G401.6 (cell line): ENCODE results near the gene NDUFB2.
"Not testable (repeated sequence)": the region's sequence is repeated elsewhere in the genome, so short reads cannot be mapped to it uniquely, and the experiment has no call there.

Experiments
- FAIRE-seq: peaks from 2 replicates; lab custom pipeline; 2012; peaks lifted over from hg19 to GRCh38; lab: Jason Lieb, UNC

Gene NDUFB2

DNA sequence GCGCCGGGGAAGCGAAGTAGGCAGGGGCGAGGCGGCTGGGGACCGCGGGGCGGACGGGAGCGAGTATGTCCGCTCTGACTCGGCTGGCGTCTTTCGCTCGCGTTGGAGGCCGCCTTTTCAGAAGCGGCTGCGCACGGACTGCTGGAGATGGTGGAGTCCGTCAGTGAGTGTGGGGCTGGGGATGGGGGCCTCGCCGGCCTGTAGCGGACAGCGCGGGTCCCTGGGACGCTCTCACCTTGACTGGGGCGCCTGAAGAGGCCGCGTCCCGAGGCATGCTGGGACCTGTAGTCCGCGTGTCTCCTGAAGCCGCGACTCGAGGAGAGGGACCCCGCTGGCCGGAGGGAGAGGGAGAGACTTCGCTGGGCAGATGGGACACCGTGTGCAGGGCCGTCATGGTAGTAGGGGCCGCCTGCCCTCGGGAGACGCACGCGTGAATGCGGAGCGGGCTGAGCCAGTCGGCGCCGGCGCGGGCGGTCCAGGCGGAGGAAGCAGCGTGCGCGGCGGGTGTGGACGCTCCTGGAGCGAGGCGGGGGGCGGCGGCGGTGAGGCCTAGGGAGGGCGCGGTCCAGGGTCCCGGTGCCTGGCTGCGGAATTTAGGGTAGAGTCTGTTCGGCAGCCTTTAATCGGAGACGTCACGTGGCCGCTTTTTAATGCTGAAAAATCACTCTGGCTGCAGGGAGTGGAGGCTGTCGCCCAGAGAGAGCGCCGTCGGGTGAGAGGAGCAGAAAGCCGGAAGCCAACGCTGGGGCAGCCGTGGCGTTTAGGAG is at the start of gene NDUFB2:
Gene NDUFB2, plus strand, starts transcription at position 29 of the 767 bp plus-strand sequence. Its CDS starts 37 bp downstream, at position 66.
- no peak for FAIRE-seq

GRCh38 chr7:140646931-140647647 is 49.4 kb upstream of the NDUFB2 start:
- no peak for FAIRE-seq

- no peak for FAIRE-seq
Measured at GRCh38 chr7:140649556-140650205, 46.8 kb upstream of the NDUFB2 start.

DNA sequence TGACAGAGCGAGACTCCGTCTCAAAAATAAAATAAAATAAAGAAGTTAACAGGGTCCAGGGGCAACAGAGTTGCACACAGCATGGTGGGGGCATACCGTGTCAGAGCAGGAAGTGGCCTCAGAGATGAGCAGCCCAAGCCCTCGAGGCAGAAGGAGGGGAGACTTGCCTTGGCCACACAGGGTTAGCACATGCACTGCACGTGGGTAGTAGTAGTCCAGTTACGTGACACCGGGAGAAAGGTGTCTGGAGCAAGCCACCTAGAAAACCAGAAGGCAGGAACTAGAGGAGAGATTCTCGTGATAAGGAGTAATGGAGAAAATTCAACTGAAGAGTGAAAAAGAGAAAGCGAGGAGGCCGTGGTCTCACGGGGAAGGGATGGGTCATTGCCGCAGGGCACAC is 46.1 kb upstream of the NDUFB2 start:
- no peak for FAIRE-seq

DNA sequence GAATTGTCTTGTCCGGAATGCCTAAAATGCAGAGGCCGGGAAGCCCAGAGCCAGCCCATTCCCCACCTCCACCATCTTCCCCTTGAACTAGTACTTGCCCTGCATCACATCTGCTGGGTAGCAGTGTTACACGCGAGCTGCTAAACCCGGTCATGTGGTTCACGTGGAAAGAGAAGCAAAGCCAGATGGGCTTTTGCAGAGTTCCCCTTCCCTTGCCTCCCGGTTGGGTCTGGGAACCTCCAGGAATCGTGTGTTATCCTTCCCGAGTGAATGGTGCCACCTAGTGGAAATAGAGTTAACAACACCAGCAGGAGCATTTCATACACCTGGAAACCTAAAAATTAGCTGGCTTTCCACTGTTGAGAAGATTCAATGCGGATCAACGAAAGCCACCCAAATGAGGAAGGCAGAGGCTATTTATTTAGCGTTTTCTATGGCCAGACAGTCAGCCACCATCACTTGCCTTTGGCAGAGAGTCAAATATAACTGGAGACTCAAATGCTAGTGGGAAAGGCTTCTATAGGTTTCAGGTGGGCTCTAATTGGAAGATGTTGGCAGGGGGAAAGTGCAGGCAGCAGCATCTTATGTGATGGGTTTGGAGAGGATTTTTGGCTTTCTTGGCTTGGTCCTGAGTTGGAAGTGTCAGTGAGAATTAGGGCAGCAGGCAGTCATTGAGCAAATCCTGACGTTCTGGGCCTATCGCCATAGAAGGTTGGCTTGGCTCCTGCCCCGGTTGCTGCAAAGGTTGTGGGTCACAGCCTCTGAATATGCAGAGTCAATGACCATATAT is 43.0 kb upstream of the NDUFB2 start:
- FAIRE-seq, result peak; percentile 40

DNA sequence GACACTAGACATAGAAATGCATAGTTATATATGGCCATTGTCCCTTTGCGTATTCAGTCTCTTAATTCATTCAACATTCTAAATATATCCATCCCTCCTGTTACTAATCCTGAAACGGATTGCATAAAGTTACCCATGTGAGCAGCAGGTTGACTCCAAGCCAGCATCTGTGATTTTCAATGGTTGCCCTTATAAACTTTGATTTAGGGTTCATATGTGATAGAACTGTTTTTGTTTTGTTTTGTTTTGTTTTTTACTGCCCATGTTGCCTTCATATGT is 42.5 kb upstream of the NDUFB2 start:
- no peak for FAIRE-seq

GRCh38 chr7:140654661-140655060 is 41.8 kb upstream of the NDUFB2 start:
- no peak for FAIRE-seq

- FAIRE-seq, result no peak
Measured at GRCh38 chr7:140655511-140656408, 40.7 kb upstream of the NDUFB2 start.

DNA sequence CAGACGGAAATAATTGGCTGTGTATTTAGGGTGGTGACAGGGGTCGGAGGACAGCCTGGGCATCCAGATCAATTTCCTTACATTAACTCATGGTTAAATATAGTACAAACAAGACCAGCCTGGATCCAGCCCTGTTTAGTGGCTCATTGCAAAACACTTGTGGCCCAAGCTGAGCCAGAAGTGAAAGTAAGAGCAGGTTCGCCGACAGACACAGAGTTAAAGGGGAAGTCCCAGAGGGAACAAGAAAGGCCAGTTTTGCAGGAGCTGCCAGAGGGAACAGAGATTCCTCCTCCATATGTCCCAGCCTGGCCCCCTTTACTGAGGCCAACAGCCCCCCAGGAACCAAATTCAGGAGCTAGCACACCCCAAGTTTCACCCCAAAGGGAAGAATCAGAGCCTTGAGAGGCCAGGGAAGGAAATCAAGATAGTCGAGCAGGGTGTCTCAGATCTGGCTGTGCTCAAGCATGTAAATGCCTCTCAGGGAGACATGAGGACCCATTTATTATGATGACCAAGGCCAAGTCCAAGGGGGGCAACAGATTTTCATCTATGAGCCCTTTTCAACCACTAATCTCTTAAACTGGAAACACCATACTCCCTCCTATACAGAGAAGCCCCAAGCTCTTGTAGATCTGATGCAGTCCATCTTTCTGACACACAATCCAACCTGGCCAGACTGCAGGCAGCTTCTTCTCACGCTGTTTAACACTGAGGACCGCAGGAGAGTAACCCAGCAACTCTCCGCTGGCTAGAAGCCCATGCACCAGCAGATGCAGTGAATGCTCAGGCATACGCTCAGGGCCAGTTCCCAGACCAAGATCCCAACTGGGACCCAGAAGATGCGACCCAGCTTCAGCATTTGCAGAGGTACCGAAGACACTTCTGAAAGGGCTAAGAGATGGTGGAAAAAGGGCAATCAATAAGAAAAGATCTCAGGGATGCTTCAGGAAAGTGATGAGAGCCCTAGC is 39.7 kb upstream of the NDUFB2 start:
- FAIRE-seq, result no peak

- no peak for FAIRE-seq
Measured at GRCh38 chr7:140657891-140658290, 38.6 kb upstream of the NDUFB2 start.

- no peak for FAIRE-seq
Measured at GRCh38 chr7:140659856-140660255, 36.7 kb upstream of the NDUFB2 start.

- no peak for FAIRE-seq
Measured at GRCh38 chr7:140661124-140661523, 35.4 kb upstream of the NDUFB2 start.

GRCh38 chr7:140662938-140663337 is 33.6 kb upstream of the NDUFB2 start:
- not testable (repeated sequence) for FAIRE-seq

DNA sequence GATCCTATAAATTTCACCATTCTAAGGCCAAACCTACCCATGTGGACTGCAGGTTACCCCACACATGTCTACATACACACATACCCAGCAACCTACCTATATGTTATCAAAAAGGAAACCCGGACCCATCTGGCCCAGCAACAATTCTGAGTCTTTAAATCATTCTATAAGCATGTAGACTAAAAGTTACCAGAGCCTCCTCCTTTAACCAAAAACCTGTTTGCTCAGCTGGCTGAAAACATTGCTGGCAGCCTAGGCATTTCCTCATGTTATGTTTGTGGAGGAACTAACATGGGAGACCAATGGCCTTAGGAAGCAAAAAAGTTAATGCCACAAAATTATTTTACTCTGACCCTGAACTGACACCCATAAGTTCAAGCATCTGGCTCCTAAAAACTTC is 29.0 kb upstream of the NDUFB2 start:
- FAIRE-seq, result no peak

DNA sequence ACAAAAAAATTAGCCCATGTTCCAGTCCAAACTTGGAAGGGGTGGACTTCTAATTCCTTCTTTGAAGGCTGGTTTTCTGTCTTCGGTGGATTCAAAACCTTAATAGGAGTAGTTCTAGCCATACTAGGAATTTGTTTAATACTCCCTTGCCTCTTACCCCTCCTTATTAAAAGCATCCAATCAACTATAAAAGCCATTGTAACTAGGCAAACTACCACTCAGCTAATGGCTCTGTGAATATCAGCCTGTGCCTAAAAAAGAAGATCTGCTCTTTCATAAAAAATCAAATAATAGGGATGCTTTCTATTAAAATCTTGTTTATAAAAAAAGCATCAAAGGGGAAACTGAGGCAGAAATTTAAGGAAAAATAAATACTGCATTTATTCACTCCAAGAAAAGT is 27.9 kb upstream of the NDUFB2 start:
- FAIRE-seq, result no peak

DNA sequence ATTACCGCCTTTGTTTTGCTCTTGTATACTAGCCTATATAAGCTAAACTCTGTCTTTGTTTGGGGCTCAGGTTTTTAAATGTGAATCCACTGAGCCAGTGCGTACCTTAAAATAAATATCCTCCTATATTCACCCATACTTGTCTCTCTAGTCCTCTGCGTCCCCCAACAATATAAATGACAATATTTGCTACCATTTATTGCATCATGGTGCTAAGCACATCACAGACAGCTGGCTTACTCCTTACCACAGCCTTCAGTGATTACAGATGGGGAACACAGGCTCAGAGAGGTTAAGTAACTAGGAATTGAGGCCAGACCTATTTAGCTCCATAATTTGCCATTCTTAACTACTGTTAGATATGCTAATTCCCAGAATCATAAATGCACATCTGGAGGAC is 27.2 kb upstream of the NDUFB2 start:
- FAIRE-seq, result no peak

DNA sequence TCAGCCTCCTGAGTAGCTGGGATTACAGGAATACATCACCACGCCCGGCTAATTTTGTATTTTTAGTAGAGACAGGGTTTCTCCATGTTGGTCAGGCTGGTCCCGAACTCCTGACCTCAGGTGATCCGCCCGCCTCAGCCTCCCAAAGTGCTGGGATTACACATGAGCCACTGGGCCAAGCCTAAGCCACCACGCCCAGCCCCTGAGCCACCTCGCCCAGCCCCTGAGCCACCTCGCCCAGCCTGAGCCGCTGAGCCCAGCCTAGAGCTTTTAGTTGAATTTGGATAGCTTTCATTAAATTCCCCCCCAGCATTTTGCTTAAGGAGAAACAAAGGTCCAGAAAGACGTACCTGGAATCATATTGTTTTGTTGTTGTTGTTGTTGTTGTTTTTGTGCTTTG is 26.6 kb upstream of the NDUFB2 start:
- not testable (repeated sequence) for FAIRE-seq

DNA sequence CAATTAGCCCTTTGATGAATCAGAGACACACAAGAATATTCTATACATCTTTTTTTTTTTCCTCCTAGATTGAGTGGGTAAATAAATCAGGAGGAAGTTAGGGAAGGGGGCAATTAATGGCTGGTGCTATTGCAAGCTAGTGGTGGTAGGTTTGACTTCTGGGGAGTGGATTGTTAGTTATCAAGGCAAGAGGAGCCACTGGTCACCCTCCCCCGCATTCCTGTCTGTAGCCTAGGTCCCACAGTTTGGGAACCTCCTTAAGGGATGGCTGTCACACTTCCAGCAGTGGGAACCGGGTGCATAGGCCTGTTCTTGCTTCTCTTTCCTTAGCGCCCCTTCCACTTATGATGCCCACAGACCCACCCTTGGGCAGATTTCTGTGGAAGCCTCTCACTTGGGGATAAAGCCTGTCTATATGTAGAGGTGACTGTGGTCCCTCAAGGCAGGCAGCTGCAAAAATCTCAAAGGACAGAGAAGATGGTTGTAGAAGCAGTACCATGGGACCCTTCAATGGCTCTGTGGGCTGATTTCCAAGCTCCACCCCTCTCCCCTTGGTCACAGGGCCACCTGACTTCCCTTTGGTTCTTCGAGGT is 26.1 kb upstream of the NDUFB2 start:
- no peak for FAIRE-seq

DNA sequence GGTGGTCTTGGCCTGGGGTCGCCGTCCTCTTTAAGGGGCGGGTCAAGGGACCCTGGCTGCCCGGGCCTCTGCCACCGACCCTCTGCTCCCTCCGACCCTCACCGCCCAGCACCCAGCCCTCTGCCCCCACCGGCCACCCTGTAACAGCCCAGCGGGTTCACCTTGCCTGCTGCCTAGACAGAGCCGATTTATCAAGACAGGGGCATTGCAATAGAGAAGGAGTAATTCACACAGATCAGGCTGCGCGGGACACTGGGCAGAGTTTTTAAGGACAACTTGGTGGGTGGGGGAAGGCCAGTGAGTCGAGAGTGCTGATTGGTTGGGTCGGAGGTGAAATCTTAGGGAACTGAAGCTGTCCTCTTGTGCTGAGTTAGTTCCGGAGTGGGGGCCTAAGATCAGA is 24.5 kb upstream of the NDUFB2 start:
- no peak for FAIRE-seq
